Mononuclear cell (primary cell): ENCODE results near the gene DAZAP1. TPM values are rescaled to one million over a fixed set of nuclear protein-coding genes. Genes with fewer than 3 reads are reported as not detected.

ENCODE experiments used
- H3K27me3 ChIP-seq: 2 replicates; pipeline ENCODE4 v1.6.0; 2011; ENCODE audit warnings: low read length, control low read depth; ENCODE audit not compliant: insufficient read depth
- H3K4me1 ChIP-seq: 2 replicates; pipeline ENCODE4 v1.5.1; 2011; ENCODE audit warnings: mild to moderate bottlenecking, low read length, control low read depth; ENCODE audit not compliant: insufficient read depth
- H3K4me3 ChIP-seq: 2 replicates; pipeline ENCODE4 v1.5.1; 2011; ENCODE audit warnings: mild to moderate bottlenecking, low read length, moderate library complexity
- H3K9me3 ChIP-seq: 2 replicates; pipeline ENCODE4 v1.5.1; 2011; ENCODE audit warnings: low read depth, mild to moderate bottlenecking, control low read depth, low read length
- total RNA-seq: library from RNA; depleted of rRNA; stranded (reverse); fragments of >200 nt; gene quantifications from one replicate; pipeline ENCODE4 v1.2.3, GENCODE V29; 2012

The DAZAP1 gene
- total RNA-seq, 1 donor = 63.0 TPM

- Histone ChIP-seq H3K27me3 (no peaks in the 10 kb centered on the region), H3K9me3 (no peaks in the 10 kb centered on the region), H3K4me3 (peak overlapping the region; percentile 71), H3K4me1 (peaks cover 13% of the 10 kb centered on the region)
Measured at GRCh38 chr19:1384478-1385110, 22.8 kb upstream of the DAZAP1 start.

GRCh38 chr19:1385816-1386215 lies 21.6 kb upstream of the DAZAP1 start:
- Histone ChIP-seq H3K9me3 (no peaks in the 10 kb centered on the region), H3K4me3 (no peak overlapping the region), H3K27me3 (no peaks in the 10 kb centered on the region), H3K4me1 (peaks cover 13% of the 10 kb centered on the region)

- H3K4me1 ChIP-seq = peaks cover 13% of the 10 kb centered on the region
- H3K27me3 ChIP-seq = no peaks in the 10 kb centered on the region
Measured at GRCh38 chr19:1386945-1387683, 20.3 kb upstream of the DAZAP1 start.

GRCh38 chr19:1387684-1388636 lies 19.4 kb upstream of the DAZAP1 start:
- peaks cover 13% of the 10 kb centered on the region for H3K4me1 ChIP-seq
- H3K4me3 ChIP-seq = no peak overlapping the region
- H3K9me3 ChIP-seq = no peaks in the 10 kb centered on the region
- H3K27me3 ChIP-seq = no peaks in the 10 kb centered on the region

More at GRCh38 chr19:1386945-1387683, 20.3 kb upstream of the DAZAP1 start:
- Histone ChIP-seq H3K9me3 (no peaks in the 10 kb centered on the region), H3K4me3 (no peak overlapping the region)

GRCh38 chr19:1388637-1389026 lies 18.8 kb upstream of the DAZAP1 start:
- Histone ChIP-seq H3K4me1 (peaks cover 13% of the 10 kb centered on the region), H3K9me3 (no peaks in the 10 kb centered on the region), H3K27me3 (no peaks in the 10 kb centered on the region), H3K4me3 (no peak overlapping the region)

GRCh38 chr19:1389033-1389940 lies 18.1 kb upstream of the DAZAP1 start:
- H3K4me1 ChIP-seq = peaks cover 9% of the 10 kb centered on the region
- H3K4me3 ChIP-seq = no peak overlapping the region
- no peaks in the 10 kb centered on the region for H3K27me3 ChIP-seq

GRCh38 chr19:1390890-1391423 lies 16.4 kb upstream of the DAZAP1 start:
- no peak overlapping the region for H3K4me3 ChIP-seq
- H3K4me1 ChIP-seq = no peaks in the 10 kb centered on the region
- H3K27me3 ChIP-seq = no peaks in the 10 kb centered on the region
- no peaks in the 10 kb centered on the region for H3K9me3 ChIP-seq

More at GRCh38 chr19:1389033-1389940, 18.1 kb upstream of the DAZAP1 start:
- no peaks in the 10 kb centered on the region for H3K9me3 ChIP-seq

- no peaks in the 10 kb centered on the region for H3K9me3 ChIP-seq
- H3K27me3 ChIP-seq = no peaks in the 10 kb centered on the region
- no peak overlapping the region for H3K4me3 ChIP-seq
- H3K4me1 ChIP-seq = no peaks in the 10 kb centered on the region
Measured at GRCh38 chr19:1392407-1392806, 15.0 kb upstream of the DAZAP1 start.

GRCh38 chr19:1392939-1393530 lies 14.4 kb upstream of the DAZAP1 start:
- H3K4me3 ChIP-seq = no peak overlapping the region
- H3K9me3 ChIP-seq = no peaks in the 10 kb centered on the region
- no peaks in the 10 kb centered on the region for H3K27me3 ChIP-seq
- H3K4me1 ChIP-seq = no peaks in the 10 kb centered on the region

- Histone ChIP-seq H3K4me1 (no peaks in the 10 kb centered on the region), H3K27me3 (no peaks in the 10 kb centered on the region), H3K9me3 (no peaks in the 10 kb centered on the region), H3K4me3 (no peak overlapping the region)
Measured at GRCh38 chr19:1393841-1394240, 13.5 kb upstream of the DAZAP1 start.

GRCh38 chr19:1394252-1395193 lies 12.9 kb upstream of the DAZAP1 start:
- Histone ChIP-seq H3K27me3 (no peaks in the 10 kb centered on the region), H3K4me3 (no peak overlapping the region), H3K9me3 (no peaks in the 10 kb centered on the region), H3K4me1 (no peaks in the 10 kb centered on the region)

GRCh38 chr19:1395194-1396018 lies 12.0 kb upstream of the DAZAP1 start:
- Histone ChIP-seq H3K4me3 (no peak overlapping the region), H3K9me3 (no peaks in the 10 kb centered on the region), H3K4me1 (no peaks in the 10 kb centered on the region), H3K27me3 (no peaks in the 10 kb centered on the region)
